Spleen (tissue), 11 donors: Measurements from ENCODE around the gene ERV3-1. TPM values are rescaled to one million over a fixed set of nuclear protein-coding genes. Genes with fewer than 3 reads are reported as not detected.
A peak's percentile ranks its signal among the peaks of the same experiment; 100 is the strongest.

Experiments used
- DNase-seq: peaks from one replicate; pipeline ENCODE4 v3.0.0-alpha.2; 2020
- H3K27ac ChIP-seq, 8 donors: fragments of 200-600 bp; sonication (generic) in 7 of 8; 1 replicate in 4 of 8; 2 replicates in 4 of 8; pipeline versions ENCODE4 v1.5.0 to v1.8.0; 2016 to 2021; ENCODE audit warnings: inconsistent platforms in 4 of 8, mild to moderate bottlenecking in 4 of 8, moderate library complexity in 1 of 8
- H3K27me3 ChIP-seq, 7 donors: fragments of 200-600 bp; sonication (generic) in 6 of 7; replicated peaks in 1 of 7; 1 replicate in 4 of 7; 2 replicates in 3 of 7; pipeline versions ENCODE4 v1.5.0 to v1.8.0; 2016 to 2021; ENCODE audit warnings: inconsistent platforms in 3 of 7, mild to moderate bottlenecking in 1 of 7
- H3K36me3 ChIP-seq, 6 donors: fragments of 200-600 bp; sonication (generic) in 5 of 6; 1 replicate in 4 of 6; 2 replicates in 2 of 6; pipeline versions ENCODE4 v1.5.0 to v1.8.0; 2016 to 2021; ENCODE audit warnings: inconsistent platforms in 2 of 6
- H3K4me1 ChIP-seq, 6 donors: fragments of 200-600 bp; sonication (generic) in 5 of 6; 1 replicate in 3 of 6; 2 replicates in 3 of 6; pipeline versions ENCODE4 v1.5.0 to v1.8.0; 2016 to 2021; ENCODE audit warnings: inconsistent platforms in 3 of 6
- H3K4me3 ChIP-seq, 8 donors: fragments of 200-600 bp; sonication (generic) in 7 of 8; 1 replicate in 4 of 8; 2 replicates in 4 of 8; pipeline versions ENCODE4 v1.5.0 to v1.8.0; 2016 to 2021; ENCODE audit warnings: inconsistent platforms in 4 of 8, mild to moderate bottlenecking in 4 of 8, moderate library complexity in 2 of 8
- H3K9me3 ChIP-seq, 8 donors: fragments of 200-600 bp; sonication (generic) in 7 of 8; 1 replicate in 4 of 8; 2 replicates in 4 of 8; pipeline versions ENCODE4 v1.5.0 to v1.8.0; 2016 to 2021; ENCODE audit warnings: inconsistent platforms in 4 of 8
- CTCF ChIP-seq, 11 experiments: fragments of 200-600 bp in 7 of 11; fragments of 450-650 bp in 4 of 11; sonication (generic) in 4 of 11; IDR thresholded peaks in 8 of 11; conservative IDR thresholded peaks in 3 of 11; 1 replicate in 7 of 11; 2 replicates in 4 of 11; pipeline versions ENCODE4 v1.4.0 to v1.8.0; 2016 to 2021; ENCODE audit warnings: antibody characterized with exemption in 11 of 11, inconsistent platforms in 4 of 11, mild to moderate bottlenecking in 1 of 11
- POLR2A ChIP-seq, 3 donors: fragments of 450-650 bp; IDR thresholded peaks; one replicate each; pipeline ENCODE4 v1.5.1; 2017; ENCODE audit warnings: antibody characterized with exemption in 3 of 3, mild to moderate bottlenecking in 1 of 3
- POLR2AphosphoS5 ChIP-seq, 3 donors: sonication (generic); formaldehyde crosslinking; IDR thresholded peaks; one replicate each; pipeline ENCODE4 v1.5.1; 2017; ENCODE audit warnings: antibody characterized with exemption in 3 of 3
- WGBS, 5 donors: extraction: QIAGEN DNeasy Blood & Tissue Kit in 3 of 5; methylation state at CpG; one replicate each; pipeline versions ENCODE4 v1.1.5 to v1.1.7; 2013 to 2018; 5-methylcytosine and 5-hydroxymethylcytosine counted together
- intact Hi-C: fragments of 100-400 bp; cut with DNase I; formaldehyde crosslinking; loops from one replicate; pipeline ENCODE4 v1.15.0; 2023; ENCODE audit warnings: low total_unique reads
- polyA plus RNA-seq, 3 donors: library from polyadenylated mRNA; stranded (reverse); fragments of 200-250 nt; gene quantifications; one replicate each; pipeline ENCODE4 v1.2.1, GENCODE V29; 2013
- total RNA-seq, 7 donors: library from RNA; depleted of rRNA in 3 of 7; stranded (reverse); fragments of >200 nt in 3 of 7; fragmentation: NEBNext Ultra II Directional in 4 of 7; extraction: Animal tissue kit (Norgen Biotek cat#: 25700) in 4 of 7; gene quantifications; one replicate each; pipeline versions ENCODE4 v1.1.0 to v1.2.1, GENCODE V29; 2016 to 2021
- donor health status: healthy with polysubstance abuse.
- donor health status: DM: no; HTN: no; CAD: no; lungs with moderate emphysema.
- donor health status: DM: no; HTN: no; CAD: no.
- donor health status: Bipolar disorder and iron deficiency.
- donor health status: healthy.
- donor health status: DM: no; HTN: no; CAD: no.
- donor health status: DM: yes; HTN: yes; CAD: no.

The ERV3-1 gene
- total and polyA plus RNA-seq, 10 donors: 1.4 to 42.4 (median 22.3) TPM

DNA sequence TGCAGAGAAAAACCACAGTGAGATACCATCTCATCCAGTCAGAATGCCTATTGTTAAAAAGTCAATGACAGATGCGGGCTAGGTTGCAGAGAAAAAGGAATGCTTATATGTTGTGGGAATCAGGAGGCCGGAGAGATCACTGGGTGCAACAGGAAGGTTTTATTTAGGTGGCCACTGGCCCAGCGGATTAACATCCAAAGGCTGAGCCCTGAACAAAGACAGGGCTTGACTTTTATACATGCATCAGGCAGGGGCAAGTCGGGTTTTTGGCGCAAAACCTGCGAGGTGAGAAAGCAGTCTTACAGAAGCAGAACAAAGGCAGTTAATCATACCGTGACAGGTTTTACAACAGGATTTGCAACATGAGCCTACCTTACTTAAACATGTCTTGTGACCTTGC lies 16.3 kb downstream of the ERV3-1 start:
- Histone ChIP-seq H3K9me3 (peaks cover 10 to 100% (median 98%) of the 10 kb centered on the region in 8 donors), H3K27ac (peak overlapping the region in 1 of 8 donors; percentile 16), H3K4me1 (no peaks in the 10 kb centered on the region), H3K4me3 (no peak overlapping the region), H3K27me3 (no peaks in the 10 kb centered on the region), H3K36me3 (peaks cover 0 to 71% (median 2%) of the 10 kb centered on the region in 6 donors)
- 90 to 97% (median 93%) methylated on average over 7 of the region's 7 CpGs for WGBS, 5 donors
- no peak for TF ChIP-seq POLR2AphosphoS5 (IDR thresholded peaks at IDR 0.05)
- no peak for TF ChIP-seq POLR2A (IDR thresholded peaks at IDR 0.05)
- TF ChIP-seq CTCF (IDR thresholded peaks at IDR 0.05 in 8 of 11, conservative IDR thresholded peaks at IDR 0.05 in 3 of 11): no peak
- no peak for DNase-seq
- intact Hi-C loops: no loop called here

- no peaks in the 10 kb centered on the region for H3K4me1 ChIP-seq
- no peak overlapping the region for H3K27ac ChIP-seq
- intact Hi-C loops: no loop called here
- DNase-seq: no peak
- peaks cover 19 to 55% (median 39%) of the 10 kb centered on the region in 6 donors for H3K36me3 ChIP-seq
- TF ChIP-seq CTCF (IDR thresholded peaks at IDR 0.05 in 8 of 11, conservative IDR thresholded peaks at IDR 0.05 in 3 of 11): no peak
- no peak for TF ChIP-seq POLR2A (IDR thresholded peaks at IDR 0.05)
- no peak for TF ChIP-seq POLR2AphosphoS5 (IDR thresholded peaks at IDR 0.05)
- H3K9me3 ChIP-seq: peaks cover 30 to 100% (median 100%) of the 10 kb centered on the region in 8 donors
- WGBS, 5 donors: 95 to 99% (median 97%) methylated on average over 5 of the region's 5 CpGs
- H3K27me3 ChIP-seq: no peaks in the 10 kb centered on the region
- H3K4me3 ChIP-seq: no peak overlapping the region
These were observed 27.8 kb downstream of the ERV3-1 start for GRCh38 chr7:64978497-64979203.

GRCh38 chr7:64965594-64965993 lies 40.9 kb downstream of the ERV3-1 start:
- peaks cover 2 to 76% (median 61%) of the 10 kb centered on the region in 8 donors for H3K9me3 ChIP-seq
- intact Hi-C loops: no loop called here
- H3K4me1 ChIP-seq: no peaks in the 10 kb centered on the region
- H3K4me3 ChIP-seq: no peak overlapping the region
- TF ChIP-seq POLR2A (IDR thresholded peaks at IDR 0.05) (no peak), POLR2AphosphoS5 (IDR thresholded peaks at IDR 0.05) (no peak), CTCF (IDR thresholded peaks at IDR 0.05 in 8 of 11, conservative IDR thresholded peaks at IDR 0.05 in 3 of 11) (no peak)
- no peaks in the 10 kb centered on the region for H3K36me3 ChIP-seq
- no peak for DNase-seq
- H3K27ac ChIP-seq: no peak overlapping the region
- H3K27me3 ChIP-seq: no peaks in the 10 kb centered on the region

DNA sequence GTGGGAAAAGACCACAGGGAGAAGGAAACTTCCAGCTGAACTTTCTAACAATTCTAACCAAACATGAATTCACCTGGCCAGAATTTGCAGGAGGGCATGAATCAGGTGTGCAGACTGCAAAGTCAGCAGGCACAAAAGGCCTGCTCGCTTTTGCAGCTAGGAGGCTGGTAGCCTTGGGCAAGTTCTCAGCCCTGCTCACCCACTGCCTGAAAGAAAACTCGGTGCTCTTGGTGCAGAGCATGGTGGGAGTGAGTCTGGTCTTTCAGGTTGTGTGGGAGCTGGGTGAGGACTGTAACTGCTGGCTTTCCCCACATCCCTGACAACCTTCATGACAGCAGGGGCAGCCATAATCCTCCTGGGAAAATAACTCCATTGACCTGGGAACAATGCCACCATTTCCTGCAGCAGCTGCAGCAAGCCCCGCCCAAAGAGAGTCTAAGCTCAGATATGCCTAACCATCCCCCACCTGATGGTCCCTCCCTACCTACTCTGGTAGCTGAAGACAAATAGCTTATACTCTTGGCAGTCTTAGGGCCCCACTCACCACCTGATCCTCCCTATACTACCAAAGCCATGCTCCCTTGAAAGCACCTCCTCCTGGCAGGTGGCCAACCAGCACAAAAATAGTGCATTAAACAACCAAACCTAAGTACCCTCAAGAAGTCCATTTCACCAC lies 47.3 kb downstream of the ERV3-1 start:
- TF ChIP-seq CTCF (IDR thresholded peaks at IDR 0.05 in 8 of 11, conservative IDR thresholded peaks at IDR 0.05 in 3 of 11): no peak
- TF ChIP-seq POLR2A (IDR thresholded peaks at IDR 0.05): no peak
- TF ChIP-seq POLR2AphosphoS5 (IDR thresholded peaks at IDR 0.05): no peak
- peaks cover 0 to 62% (median 26%) of the 10 kb centered on the region in 8 donors for H3K9me3 ChIP-seq
- no peaks in the 10 kb centered on the region for H3K4me1 ChIP-seq
- no peak overlapping the region for H3K27ac ChIP-seq
- DNase-seq: no peak
- H3K27me3 ChIP-seq: no peaks in the 10 kb centered on the region
- H3K36me3 ChIP-seq: no peaks in the 10 kb centered on the region
- WGBS, 5 donors: 80 to 85% (median 84%) methylated on average over 3 of the region's 3 CpGs
- intact Hi-C loops: no loop called here
- H3K4me3 ChIP-seq: no peak overlapping the region
